GM23338 (cell line): ENCODE data around the gene PTOV1. TPM values are rescaled to one million over a fixed set of nuclear protein-coding genes. Genes with fewer than 3 reads are reported as not detected.
A peak's percentile ranks its signal among the peaks of the same experiment; 100 is the strongest.

Experiments used
- ATAC-seq: fragments of 200-7000 bp; cut with Tn5 transposase; 3 replicates; pipeline ENCODE4 v1.9.1; 2020
- DNase-seq: peaks from one replicate; pipeline ENCODE4 v3.0.0-alpha.2; 2015; ENCODE audit warnings: low spot score
- H2AFZ ChIP-seq: fragments of 200-600 bp; sonication (generic); 2 replicates; pipeline ENCODE4 v1.8.0; 2016; ENCODE audit warnings: antibody characterized with exemption, mild to moderate bottlenecking, moderate library complexity
- H3F3A ChIP-seq: fragments of 200-600 bp; sonication (generic); replicated peaks from 2 replicates; pipeline ENCODE4 v1.8.0; 2017; ENCODE audit warnings: antibody characterized with exemption, mixed run types, low read depth
- H3K27ac ChIP-seq: fragments of 200-600 bp; sonication (generic); 2 replicates; pipeline ENCODE4 v1.6.1; 2016; ENCODE audit warnings: low read depth
- H3K27me3 ChIP-seq: fragments of 200-600 bp; sonication (generic); 2 replicates; pipeline ENCODE4 v1.8.0; 2016; ENCODE audit warnings: mild to moderate bottlenecking, mixed run types, moderate library complexity; ENCODE audit not compliant: insufficient read depth
- H3K36me3 ChIP-seq: fragments of 200-600 bp; sonication (generic); 2 replicates; pipeline ENCODE4 v1.8.0; 2016; ENCODE audit warnings: mild to moderate bottlenecking; ENCODE audit not compliant: insufficient read depth
- H3K4me1 ChIP-seq: fragments of 200-600 bp; sonication (generic); 2 replicates; pipeline ENCODE4 v1.8.0; 2016; ENCODE audit warnings: mild to moderate bottlenecking, moderate library complexity; ENCODE audit not compliant: insufficient read depth
- H3K4me2 ChIP-seq: fragments of 200-600 bp; sonication (generic); 2 replicates; pipeline ENCODE4 v1.7.1; 2017; ENCODE audit warnings: mixed run types
- H3K4me3 ChIP-seq: fragments of 200-600 bp; sonication (generic); 2 replicates; pipeline ENCODE4 v1.6.1; 2016; ENCODE audit warnings: mixed run types
- H3K79me2 ChIP-seq: fragments of 200-600 bp; sonication (generic); replicated peaks from 2 replicates; pipeline ENCODE4 v1.8.0; 2017; ENCODE audit warnings: mild to moderate bottlenecking; ENCODE audit not compliant: insufficient read depth
- H3K9me2 ChIP-seq: fragments of 200-600 bp; sonication (generic); 2 replicates; pipeline ENCODE4 v1.8.0; 2017; ENCODE audit not compliant: insufficient read depth
- H4K20me1 ChIP-seq: fragments of 200-600 bp; sonication (generic); replicated peaks from 2 replicates; pipeline ENCODE4 v1.8.0; 2017; ENCODE audit warnings: mild to moderate bottlenecking; ENCODE audit not compliant: insufficient read depth
- H3K27ac Mint-ChIP-seq: 2 replicates; pipeline ENCODE4 v1.8.0; 2020; ENCODE audit warnings: inconsistent platforms, mild to moderate bottlenecking, moderate library complexity, mixed read lengths
- H3K27me3 Mint-ChIP-seq: 3 replicates; pipeline ENCODE4 v1.8.0; 2022; ENCODE audit warnings: low read depth, mild to moderate bottlenecking, moderate library complexity, mixed read lengths, inconsistent platforms; ENCODE audit not compliant: insufficient read depth, poor library complexity
- H3K36me3 Mint-ChIP-seq: 3 replicates; pipeline ENCODE4 v1.8.0; 2021; ENCODE audit warnings: low read depth, mild to moderate bottlenecking, inconsistent platforms, moderate library complexity, mixed read lengths
- H3K4me1 Mint-ChIP-seq: 3 replicates; pipeline ENCODE4 v1.8.0; 2020; ENCODE audit warnings: mild to moderate bottlenecking, inconsistent platforms, mixed read lengths
- H3K4me3 Mint-ChIP-seq: 3 replicates; pipeline ENCODE4 v1.8.0; 2021; ENCODE audit warnings: moderate library complexity, mild to moderate bottlenecking, inconsistent platforms, mixed read lengths
- H3K9me3 Mint-ChIP-seq: 3 replicates; pipeline ENCODE4 v1.8.0; 2020; ENCODE audit warnings: moderate library complexity, mild to moderate bottlenecking, inconsistent platforms, mixed read lengths
- NANOG ChIP-seq: IDR thresholded peaks from 2 replicates; pipeline ENCODE4 v1.6.1; 2016; ENCODE audit warnings: antibody characterized with exemption, borderline replicate concordance
- POLR2AphosphoS5 ChIP-seq: IDR thresholded peaks from 2 replicates; pipeline ENCODE4 v1.6.1; 2016; ENCODE audit warnings: antibody characterized with exemption, low read depth
- polyA plus RNA-seq: library from polyadenylated mRNA; unstranded; fragments of >200 nt; fragmentation: Nextera tagmentation; extraction: Ambion mirVana; gene quantifications from 2 replicates; pipeline ENCODE4 v1.2.1, GENCODE V29; 2016
- total RNA-seq: library from RNA; depleted of rRNA; stranded (reverse); fragments of >200 nt; shearing (Covaris generic); gene quantifications from 2 replicates; pipeline ENCODE4 v1.2.3, GENCODE V29; 2014
- TF ChIP-seq, protein P1 (sequence below): IDR thresholded peaks from one replicate; pipeline ENCODE4 v1.6.1; 2018; ENCODE audit warnings: antibody characterized with exemption; ENCODE audit not compliant: unreplicated experiment

Gene PTOV1
- total and polyA plus RNA-seq, 2 experiments from 2014 or later = 188 to 209 TPM

DNA sequence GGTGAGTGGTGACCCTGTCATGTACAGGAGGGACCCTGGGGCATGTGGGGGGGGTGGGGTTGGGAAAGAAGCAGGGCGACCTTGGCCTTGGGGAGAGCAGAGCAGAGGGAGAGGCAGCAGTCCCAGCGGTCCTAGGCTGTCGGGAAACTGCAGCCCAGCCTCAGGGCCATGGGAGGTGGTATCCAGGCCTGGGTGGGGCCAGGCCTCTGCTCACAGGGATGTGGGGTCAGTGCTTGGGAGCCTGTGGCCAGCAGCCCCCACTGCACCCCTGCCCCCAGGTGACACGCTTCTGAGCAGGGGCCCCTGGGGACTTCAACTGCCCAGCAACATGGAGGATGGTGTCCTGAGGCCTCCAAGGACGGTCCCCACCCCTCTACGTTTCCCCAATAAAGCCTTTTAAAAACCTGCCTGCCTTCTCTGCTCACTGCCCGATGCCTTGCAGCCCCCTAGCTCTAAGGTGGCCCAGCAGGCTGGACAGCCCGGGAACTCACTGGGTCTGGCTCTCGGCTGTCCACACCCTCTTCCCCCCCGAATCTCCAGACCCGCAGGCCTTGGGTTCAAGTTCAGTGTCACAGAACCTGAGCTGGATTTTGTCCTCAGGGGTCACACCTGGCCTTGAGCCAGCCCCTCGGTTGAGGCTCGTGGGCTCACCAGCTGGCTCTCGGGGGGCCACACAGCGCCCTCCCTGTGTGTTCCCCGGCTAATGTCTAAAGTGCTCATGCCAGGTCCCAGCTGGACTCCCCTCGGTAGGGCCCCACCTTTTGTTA is 9.6 kb downstream of the PTOV1 start:
- TF ChIP-seq POLR2AphosphoS5 = peak; percentile 13
- TF ChIP-seq, protein P1, sequence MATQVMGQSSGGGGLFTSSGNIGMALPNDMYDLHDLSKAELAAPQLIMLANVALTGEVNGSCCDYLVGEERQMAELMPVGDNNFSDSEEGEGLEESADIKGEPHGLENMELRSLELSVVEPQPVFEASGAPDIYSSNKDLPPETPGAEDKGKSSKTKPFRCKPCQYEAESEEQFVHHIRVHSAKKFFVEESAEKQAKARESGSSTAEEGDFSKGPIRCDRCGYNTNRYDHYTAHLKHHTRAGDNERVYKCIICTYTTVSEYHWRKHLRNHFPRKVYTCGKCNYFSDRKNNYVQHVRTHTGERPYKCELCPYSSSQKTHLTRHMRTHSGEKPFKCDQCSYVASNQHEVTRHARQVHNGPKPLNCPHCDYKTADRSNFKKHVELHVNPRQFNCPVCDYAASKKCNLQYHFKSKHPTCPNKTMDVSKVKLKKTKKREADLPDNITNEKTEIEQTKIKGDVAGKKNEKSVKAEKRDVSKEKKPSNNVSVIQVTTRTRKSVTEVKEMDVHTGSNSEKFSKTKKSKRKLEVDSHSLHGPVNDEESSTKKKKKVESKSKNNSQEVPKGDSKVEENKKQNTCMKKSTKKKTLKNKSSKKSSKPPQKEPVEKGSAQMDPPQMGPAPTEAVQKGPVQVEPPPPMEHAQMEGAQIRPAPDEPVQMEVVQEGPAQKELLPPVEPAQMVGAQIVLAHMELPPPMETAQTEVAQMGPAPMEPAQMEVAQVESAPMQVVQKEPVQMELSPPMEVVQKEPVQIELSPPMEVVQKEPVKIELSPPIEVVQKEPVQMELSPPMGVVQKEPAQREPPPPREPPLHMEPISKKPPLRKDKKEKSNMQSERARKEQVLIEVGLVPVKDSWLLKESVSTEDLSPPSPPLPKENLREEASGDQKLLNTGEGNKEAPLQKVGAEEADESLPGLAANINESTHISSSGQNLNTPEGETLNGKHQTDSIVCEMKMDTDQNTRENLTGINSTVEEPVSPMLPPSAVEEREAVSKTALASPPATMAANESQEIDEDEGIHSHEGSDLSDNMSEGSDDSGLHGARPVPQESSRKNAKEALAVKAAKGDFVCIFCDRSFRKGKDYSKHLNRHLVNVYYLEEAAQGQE = no peak
- no peak overlapping the region for H3K4me2 ChIP-seq
- H3K9me2 ChIP-seq = no peaks in the 10 kb centered on the region
- peaks cover 3% of the 10 kb centered on the region; the same call in 1 of the 2 replicates for H3K4me1 ChIP-seq
- H3K27ac Mint-ChIP-seq = no peak overlapping the region; the same call in 1 of the 2 replicates
- no peaks in the 10 kb centered on the region for H3K27me3 ChIP-seq
- H3F3A ChIP-seq = peaks cover 66% of the 10 kb centered on the region
- ATAC-seq (no peak), DNase-seq (no peak)
- no peak overlapping the region for H3K4me3 ChIP-seq
- peaks cover 50% of the 10 kb centered on the region for H3K27me3 Mint-ChIP-seq
- peaks cover 23% of the 10 kb centered on the region for H3K4me1 Mint-ChIP-seq
- peaks cover 6% of the 10 kb centered on the region; the same call in 2 of the 3 replicates for H3K9me3 Mint-ChIP-seq
- H3K27ac ChIP-seq = peak overlapping the region; percentile 83
- H2AFZ ChIP-seq = no peak overlapping the region
- peaks cover 78% of the 10 kb centered on the region for H3K36me3 Mint-ChIP-seq
- no peak overlapping the region for H3K4me3 Mint-ChIP-seq
- H3K36me3 ChIP-seq = peaks cover 15% of the 10 kb centered on the region
- H3K79me2 ChIP-seq = peaks cover 12% of the 10 kb centered on the region
- H4K20me1 ChIP-seq = peaks cover 21% of the 10 kb centered on the region

DNA sequence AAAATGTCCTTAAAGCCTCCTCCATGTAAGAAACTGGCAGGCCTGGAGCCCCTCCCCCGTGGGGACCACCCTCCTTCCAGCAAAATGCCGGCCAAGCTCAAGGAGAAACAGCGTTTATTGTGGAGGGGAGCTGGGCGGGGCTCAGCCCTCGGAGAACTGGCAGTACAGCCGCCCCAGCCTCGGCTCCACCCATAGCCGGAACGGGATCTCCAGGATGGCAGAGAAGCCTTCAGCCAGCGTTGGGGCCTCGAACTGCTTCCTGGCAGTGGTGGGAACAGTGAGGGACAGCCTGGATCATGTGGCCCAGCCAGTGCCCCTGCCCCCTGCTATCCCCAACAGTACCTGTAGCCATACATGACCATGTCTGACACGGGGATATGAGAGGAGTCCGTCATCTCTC is 10.1 kb downstream of the PTOV1 start:
- peaks cover 22% of the 10 kb centered on the region for H4K20me1 ChIP-seq
- no peak overlapping the region for H3K4me3 Mint-ChIP-seq
- no peak overlapping the region for H3K4me3 ChIP-seq
- H3K27me3 ChIP-seq = no peaks in the 10 kb centered on the region
- peaks cover 18% of the 10 kb centered on the region for H3K79me2 ChIP-seq
- no peak overlapping the region for H3K4me2 ChIP-seq
- H3F3A ChIP-seq = peaks cover 69% of the 10 kb centered on the region
- peaks cover 6% of the 10 kb centered on the region; the same call in 2 of the 3 replicates for H3K9me3 Mint-ChIP-seq
- H3K4me1 Mint-ChIP-seq = peaks cover 29% of the 10 kb centered on the region
- H3K36me3 Mint-ChIP-seq = peaks cover 78% of the 10 kb centered on the region
- peaks cover 15% of the 10 kb centered on the region for H3K36me3 ChIP-seq
- H3K27ac Mint-ChIP-seq = no peak overlapping the region; the same call in 1 of the 2 replicates
- no peaks in the 10 kb centered on the region for H3K9me2 ChIP-seq
- peak overlapping the region; percentile 83 for H3K27ac ChIP-seq
- DNase-seq = peak; percentile 64
- peak; percentile 8 for ATAC-seq
- H2AFZ ChIP-seq = no peak overlapping the region
- TF ChIP-seq POLR2AphosphoS5 (peak; percentile 37), NANOG (no peak)
- H3K27me3 Mint-ChIP-seq = peaks cover 44% of the 10 kb centered on the region
- H3K4me1 ChIP-seq = peaks cover 9% of the 10 kb centered on the region
